Non-pigmented ciliary epithelial cell (primary cell): ENCODE results near the gene GNB1.
"Not testable (repeated sequence)": the region's sequence is repeated elsewhere in the genome, so short reads cannot be mapped to it uniquely, and the experiment has no call there.

Experiments used
- DNase-seq: peaks from one replicate; pipeline ENCODE4 v3.0.0-alpha.2; 2010; ENCODE audit warnings: low read depth

GNB1 gene

DNA sequence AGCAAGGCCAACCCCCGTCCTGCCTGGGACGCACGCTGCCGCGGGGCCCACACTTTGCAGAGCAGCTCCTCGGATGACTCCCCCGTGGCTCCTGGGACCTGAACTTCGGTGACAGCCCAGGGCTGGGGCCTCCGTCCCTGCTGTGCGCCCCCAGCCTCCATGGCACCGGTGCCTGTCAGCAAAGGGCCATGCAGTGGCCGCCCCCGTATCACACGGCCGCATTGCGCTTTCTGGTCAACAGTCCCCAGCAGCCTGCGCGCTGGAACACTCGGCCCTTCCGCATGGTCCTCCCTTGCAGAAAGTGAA lies 130.6 kb downstream of the GNB1 start:
- DNase-seq = no peak

DNA sequence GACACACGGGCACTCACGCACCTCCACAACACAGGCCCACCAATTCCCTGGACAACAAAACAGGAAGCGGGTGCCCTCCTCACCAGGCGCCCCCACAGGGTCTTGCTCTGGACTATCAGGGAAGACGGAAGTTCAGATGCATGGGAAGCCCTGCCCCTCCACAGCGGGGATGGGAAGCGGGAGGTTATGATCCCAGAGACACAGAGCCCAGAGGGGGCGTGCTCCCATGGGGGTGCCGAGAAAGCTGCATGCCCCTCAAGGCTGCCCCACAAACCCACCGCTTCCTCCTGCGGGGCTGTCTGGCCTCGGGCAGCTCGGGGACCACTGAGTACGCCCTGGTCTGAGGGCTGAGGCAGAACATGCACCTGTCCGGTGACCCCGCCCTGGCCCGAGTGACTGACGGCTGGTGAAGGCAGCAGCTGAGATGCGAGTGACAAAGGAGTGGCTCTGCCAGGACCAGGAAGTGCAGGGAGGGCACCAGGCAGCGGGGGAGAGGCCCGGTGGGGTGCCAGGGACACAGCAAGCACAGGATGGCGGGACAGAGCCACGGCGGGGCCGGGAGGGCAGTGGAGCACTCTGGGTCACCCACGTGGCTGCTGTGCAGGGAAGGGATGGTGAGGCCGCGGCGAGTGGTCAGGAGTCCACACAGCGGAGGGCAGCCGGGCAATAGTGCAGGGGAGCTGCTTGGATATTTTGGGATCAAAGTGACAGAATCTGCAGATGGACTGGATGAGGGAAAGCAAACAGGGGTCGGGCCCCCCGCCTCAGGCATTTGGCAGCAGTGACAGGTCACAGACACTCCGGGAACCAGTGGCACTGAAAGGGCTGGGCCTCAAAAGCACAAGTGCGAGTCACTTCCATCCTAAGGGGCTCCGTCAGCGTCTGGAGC lies 131.2 kb downstream of the GNB1 start:
- DNase-seq = no peak

DNA sequence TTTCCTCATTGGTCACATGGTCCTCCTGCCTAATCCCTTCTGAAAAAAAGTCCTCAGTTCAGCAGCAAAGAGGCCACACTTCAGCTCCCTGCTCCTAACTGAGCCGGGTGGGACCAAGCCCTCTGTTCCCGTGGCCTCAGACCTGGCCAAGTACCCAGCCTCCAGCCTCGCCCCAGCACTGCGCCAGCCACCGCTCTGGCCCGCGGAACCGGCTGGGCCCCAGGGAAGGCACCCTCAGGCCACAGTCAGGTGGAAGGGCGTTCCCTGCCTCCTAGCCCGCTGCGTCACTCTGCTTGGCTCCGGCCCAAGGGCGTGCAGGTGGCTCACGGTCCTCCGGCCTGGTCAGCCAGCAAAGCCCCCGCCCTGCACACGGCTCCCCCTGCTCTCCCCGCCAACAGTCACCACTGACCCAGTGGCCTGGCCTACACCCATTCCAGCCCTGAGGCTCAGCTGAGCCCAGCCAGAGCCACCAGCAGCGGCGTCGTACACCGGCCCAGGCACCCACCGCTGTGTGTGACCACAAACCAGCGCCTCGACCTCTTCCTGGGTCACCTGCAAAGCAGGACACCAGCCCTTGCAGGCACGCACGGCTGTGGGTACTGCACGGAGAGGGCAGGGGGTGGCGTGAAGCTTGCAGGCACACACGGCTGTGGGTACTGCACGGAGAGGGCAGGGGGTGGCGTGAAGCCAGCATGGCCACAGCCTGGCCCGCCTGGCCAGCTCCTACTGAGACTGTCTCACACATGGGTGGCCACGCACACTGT lies 132.0 kb downstream of the GNB1 start:
- no peak for DNase-seq

GRCh38 chr1:1758059-1758621 lies 132.7 kb downstream of the GNB1 start:
- no peak for DNase-seq

DNA sequence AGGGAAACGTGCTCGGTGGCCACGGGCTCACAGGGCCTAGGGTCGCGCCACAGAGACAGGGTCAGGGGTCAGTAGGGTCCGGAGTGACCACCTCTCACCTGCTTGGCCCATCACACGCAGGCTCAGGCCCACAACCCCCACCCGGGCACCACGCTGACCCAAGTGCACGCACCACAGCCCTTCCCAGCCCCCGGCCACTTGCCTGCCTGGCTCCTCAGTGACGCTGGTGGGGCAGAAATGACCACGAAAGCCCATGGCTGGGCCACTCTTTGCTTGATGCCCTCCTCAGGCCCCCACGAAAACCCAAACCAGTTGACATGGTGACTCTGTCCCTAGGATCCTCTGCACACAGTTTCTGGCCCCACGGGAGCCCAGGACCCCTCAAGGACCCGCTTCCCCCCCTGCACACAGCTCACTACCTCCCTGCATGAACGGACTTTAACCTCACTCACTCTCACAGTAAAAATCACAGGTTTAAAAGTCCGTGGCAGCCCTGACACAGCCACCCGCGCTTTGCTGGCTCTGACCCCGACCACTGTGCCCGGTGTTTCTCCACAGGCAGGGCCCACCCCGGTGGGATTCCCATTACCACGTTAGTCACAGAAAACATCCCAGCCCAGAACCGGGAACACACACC lies 133.3 kb downstream of the GNB1 start:
- DNase-seq = no peak

- DNase-seq = no peak
Measured at GRCh38 chr1:1756661-1757421, 134.0 kb downstream of the GNB1 start.

- no peak for DNase-seq
Measured at GRCh38 chr1:1755852-1756251, 135.0 kb downstream of the GNB1 start.

DNA sequence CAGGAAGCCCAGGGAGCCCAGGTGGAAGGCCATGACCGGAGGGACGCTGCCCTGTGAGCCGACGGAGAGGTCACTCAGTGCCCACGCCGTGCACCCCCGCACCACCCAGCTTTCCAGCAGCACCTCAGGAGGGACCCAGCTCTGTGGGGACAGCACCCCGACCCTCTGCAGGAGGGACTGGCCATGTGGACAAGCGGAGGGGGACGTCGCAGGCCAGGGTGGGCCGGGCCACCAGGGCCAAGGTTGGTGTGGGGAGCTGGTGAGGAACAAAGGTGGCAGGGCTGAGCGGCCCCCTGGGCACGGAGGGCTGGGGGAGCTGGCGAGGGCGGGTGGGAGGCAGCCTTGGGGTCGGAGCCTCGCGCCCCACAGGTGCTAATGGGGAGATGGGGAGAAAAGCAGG lies 135.5 kb downstream of the GNB1 start:
- no peak for DNase-seq

DNA sequence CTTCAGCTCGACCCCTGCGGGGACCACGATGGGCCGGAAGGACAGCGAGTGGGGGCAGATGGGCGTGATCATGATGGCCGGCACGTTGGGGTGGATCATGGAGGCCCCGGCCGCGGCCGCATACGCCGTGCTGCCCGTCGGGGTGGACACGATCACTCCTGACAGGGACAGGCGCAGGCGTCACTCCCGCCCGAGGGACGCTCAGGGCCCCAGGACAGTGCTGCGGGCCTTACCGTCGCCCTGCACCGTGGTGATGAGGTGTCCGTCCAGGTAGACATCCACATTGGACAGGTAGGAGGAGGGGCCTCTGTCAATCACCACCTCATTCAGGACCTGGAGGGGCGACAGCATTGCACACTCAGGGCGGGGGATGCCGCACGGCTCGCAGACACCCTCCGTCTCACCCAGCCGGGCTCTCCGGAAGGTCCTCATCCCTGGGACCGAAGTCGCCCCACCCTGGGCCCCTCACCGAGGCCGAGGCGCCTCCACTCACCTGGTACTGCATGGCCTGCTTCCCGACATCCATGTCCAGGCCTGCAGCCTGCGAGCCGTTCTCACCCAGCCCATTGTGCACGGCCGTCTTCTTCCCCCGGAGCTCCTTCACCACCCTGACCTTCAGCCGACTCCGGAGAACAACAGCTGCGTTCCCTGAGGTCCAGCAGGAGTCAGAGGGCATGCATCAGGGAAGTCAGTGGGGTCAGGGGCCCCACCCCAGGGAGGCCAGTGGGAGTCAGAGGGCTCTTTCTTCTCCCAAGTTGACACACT lies 136.7 kb downstream of the GNB1 start:
- no peak for DNase-seq

DNA sequence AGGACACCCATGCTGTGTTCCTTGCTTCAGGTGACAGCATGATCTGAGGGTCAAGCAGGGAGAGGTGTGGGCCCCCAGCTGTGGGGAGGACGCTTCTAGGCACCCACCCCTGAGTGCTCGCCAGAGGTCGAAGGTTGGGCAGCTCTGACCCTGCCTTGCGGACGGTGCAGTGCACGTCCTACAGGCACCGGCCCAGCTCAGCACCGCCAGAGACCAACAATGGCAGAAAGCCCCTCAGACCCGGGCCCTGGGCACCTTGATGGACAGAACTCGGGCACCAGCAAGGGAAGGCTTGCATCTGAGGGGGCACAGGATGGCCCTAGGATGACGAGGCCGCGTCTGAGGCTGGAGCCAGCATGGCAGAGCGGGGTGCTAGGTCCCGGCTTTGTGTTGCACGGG lies 137.3 kb downstream of the GNB1 start:
- DNase-seq = no peak

DNA sequence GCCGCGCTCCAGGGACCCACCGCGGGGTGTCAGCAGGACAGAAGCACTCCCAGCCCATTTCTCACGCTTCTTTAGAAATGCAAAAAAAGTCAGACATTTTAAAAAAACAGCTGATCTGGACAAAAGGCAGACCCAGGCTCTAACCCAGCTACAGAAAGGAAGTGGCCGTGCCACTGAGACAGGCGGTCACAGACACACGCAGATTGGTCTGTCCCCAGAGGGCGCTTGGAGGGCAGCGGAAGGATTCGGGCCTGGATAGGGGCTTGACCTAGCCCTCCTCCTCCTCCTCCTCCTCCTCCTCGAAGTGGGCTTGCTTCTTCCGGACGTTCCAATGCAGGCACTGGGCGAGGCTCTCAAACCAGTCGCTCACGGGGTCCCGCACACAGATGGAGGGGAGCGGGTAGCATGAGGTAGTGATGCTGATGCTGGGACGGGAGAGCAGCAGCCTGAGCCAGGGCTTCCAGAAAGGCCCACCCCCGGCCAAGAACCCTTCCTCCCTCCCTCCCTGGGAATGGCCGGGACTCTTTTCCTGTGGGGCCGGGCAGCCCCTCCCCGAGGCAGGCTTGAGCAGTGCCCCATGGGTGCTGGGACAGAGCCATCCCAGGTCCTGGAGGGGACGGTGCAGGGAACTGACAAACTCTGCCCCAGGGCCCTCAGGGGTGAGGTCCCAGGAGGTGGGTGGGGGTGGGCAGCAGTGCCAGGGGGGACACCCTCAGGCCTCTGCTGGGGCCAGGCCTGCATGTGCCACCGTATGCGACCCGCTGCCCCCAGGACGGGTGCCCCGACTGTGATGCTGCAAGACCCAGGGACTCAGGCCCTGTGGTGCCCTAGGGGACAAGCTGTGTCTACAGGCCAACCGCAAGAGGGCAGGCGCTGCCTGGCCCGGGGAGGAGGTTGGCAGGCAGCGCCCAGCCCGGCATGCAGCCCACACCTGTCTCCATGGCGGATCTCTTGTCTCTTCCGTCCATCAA lies 138.0 kb downstream of the GNB1 start:
- DNase-seq = no peak

DNA sequence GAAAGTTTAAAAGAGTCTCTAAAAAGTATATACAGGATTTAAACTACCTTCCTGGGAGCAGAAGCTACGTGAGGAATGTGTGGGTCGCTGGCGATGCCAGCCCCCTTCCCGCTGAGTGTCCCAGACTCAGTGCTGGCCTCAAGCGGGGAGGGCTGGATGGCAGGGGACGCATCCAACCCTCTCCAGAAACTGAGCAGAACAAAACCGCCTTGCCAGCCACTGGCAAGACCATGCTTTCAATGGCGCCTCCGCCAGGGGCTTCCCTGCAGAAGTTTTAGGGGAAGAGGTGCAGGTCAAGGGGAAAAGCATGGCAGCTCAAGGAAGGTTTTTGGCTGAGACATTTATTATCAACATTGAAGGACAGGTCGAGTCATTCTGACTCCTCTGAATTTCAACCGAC lies 138.7 kb downstream of the GNB1 start:
- DNase-seq = no peak

GRCh38 chr1:1749941-1750340 lies 140.9 kb downstream of the GNB1 start:
- not testable (repeated sequence) for DNase-seq

DNA sequence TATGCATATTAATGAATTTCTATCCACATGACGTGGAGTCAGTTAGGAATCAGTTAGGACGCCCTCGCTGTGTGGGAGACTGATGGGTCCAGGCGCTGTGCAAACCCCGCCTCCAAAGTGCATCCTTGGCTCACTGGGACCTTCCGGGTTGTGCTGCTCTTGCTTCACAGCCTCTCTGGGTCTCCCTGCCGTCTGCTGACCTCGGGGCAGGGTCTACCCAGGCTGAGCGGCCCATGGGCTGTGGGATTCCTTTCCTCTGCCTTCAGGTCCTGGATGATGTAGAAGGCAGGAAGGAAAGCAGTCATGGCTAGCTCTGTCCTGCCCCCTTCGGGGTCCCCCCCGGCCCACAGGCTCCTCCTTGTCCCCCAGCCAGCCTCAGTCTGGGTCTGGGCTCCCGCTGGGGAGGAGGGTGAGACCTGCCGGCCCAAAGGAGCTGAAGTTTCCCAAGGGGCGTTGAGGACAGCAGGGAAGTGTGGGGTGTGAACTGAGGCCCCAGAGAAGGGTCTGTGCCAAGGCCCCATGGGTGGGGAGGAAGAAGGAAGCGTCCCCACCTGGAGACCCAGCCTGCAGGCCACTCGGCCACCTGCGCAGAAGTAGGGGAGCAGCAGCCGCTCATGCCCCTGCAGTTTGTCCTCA lies 142.1 kb downstream of the GNB1 start:
- no peak for DNase-seq

DNA sequence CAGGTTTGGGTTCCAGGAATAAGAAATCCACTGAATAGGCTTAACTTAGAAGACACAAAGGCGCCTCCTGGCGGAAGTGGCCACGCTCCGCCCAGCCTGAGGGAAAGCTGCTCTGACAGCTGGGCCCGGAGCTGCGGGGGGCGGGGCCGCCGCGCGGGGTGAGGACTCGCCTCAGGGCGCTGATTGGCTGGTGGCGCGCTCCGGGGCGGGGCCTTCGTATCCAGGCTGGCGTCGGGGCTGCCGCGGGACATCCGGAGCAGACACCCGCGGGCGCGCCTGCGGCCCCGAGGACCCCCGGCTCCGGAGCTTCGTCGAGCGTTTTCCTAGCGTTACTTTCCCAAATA lies 144.3 kb downstream of the GNB1 start:
- not testable (repeated sequence) for DNase-seq

DNA sequence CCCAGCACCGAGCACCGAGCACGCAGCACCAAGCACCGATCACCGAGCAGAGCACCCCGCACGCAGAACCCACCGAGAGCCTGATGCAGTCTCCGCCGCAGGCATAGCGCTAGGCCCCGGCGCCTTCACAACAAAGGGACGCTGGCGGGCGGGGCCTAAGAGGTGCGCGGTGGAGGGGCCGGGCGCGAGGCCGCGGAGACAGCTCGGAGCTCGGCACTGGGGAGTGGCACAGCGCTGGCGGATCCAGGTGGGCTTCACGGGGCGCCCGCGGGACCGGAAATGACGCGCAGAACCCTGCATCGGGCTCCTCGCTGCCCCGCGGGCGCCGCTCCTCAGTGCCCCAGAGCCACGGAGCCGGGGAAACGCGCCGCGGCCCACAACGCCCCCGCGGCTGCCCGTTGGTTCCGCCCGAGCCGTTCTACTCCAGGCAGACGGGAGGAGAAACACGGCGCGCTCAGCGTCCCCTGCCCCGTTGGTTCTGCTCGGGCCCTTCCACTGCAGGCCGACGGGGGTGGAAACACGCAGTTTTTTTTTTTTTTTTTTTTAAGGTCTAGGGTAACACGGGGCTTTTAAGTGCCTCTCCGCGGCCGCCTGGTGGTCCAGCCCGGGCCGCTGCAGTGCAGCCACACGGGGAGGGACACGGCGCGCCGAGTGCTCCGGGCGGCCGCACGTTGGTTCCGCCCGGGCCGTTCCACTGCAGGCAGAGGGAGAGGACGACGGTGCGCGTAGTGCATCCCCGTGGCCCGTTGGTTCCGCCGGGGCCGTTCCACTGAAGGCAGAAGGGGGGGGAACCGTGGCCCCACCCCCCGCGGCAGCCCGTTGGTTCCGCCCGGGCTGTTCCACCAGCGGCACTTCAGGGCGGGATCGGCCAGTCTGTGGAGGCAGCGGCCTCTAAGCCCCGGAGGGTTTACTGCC lies 145.0 kb downstream of the GNB1 start:
- not testable (repeated sequence) for DNase-seq

- DNase-seq = not testable (repeated sequence)
Measured at GRCh38 chr1:1742529-1742928, 148.4 kb downstream of the GNB1 start.

DNA sequence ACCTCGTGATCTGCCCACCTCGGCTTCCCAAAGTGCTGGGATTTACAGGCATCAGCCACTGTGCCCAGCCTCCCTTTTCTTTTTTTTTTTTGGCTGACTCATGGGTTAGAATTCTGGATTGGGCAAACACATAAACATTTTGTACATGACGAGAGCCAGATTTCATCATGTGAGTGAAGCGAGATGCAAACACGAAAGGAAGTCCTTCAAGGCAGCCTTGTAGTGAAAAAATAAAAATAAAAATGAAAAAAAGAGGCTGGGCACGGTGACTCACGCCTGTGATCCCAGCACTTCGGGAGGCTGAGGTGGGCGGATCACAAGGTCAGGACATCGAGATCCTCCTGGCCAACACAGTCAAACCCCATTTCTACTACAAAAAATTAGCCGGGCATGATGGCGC lies 149.9 kb downstream of the GNB1 start:
- DNase-seq = peak; percentile 76
